ENCODE data around the gene SMLR1.
A peak's percentile ranks its signal among the peaks of the same experiment; 100 is the strongest.

The SMLR1 gene

DNA sequence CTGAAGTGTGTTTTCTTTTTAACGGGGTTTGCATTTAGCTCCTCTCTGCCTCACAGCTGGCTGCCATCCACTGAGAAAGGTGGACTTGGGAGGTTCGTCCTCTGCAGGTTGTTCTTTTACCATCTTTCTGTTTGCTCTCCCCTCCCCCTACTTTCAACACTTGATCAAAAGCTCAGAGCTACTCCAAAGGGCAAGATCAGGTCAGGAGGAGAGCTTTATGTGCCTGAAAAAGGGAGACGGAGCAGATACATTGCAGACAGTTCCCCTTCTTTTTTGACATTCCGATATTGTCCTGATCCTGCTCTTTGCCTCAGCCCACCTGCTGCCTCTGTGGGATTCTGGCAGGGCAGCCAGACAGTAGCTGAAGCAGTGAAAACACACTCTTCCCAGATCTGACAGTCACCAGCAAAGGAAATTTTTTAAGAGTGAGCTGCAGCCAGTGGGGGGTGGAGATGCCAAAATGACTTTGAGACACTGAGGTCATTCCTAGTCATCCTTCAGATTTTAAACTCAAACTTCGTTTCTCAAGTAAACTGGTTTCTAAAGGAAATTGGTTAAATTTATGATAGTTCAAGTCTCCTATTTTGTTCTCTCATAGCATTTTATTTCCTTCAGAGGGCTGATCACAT, 26.5 kb downstream of the SMLR1 start:
- DNase-seq, result no peak

DNA sequence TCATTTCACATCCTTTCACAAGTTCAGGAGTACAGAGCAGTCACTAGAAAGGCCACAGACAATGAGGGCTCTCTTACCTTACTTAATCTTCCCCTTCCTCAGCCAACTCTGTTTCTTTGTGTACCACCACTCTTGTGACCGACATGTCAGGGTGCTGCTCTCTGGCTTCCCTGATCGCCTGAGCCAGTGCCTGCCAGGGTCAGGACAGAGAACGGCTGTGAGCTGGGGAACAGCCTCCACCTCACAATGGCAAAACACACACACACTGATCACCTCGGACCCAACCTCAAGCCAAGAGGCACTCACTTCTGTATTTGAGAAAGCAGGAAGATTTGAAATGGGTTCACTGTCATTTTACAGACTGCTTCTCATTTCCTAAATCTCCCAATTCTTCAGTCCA, 30.8 kb downstream of the SMLR1 start:
- DNase-seq, result no peak

DNA sequence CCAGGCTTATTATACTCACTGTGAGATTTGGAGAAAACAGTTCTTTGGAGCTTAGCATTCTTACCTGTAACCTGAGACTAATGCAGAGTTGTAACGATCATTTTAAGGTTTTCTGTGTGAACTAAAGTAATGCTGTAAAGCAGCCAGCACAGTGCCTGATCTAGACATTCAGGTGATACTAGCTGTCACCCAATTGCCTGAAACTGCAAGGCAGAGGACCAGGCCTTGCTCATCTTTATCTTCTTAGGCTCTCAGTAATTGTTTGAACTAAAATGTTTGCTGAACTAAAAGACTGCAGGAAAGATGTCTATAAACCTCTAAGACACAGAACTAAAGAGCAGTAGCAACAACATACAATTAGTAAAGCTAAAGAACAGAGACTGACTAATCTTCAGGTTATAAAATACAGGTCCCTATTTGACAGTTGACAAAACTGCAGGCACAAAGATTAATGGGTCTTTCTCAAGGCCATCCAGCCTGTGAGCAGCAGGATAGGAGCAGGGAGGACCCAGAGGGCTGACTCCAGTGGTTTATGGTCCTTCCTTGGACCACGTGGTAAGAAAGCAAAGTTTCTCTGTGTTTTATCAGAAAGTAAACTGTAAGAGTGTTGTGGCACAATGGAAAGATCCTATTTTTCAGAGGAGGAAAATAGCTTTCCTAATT, 31.4 kb downstream of the SMLR1 start:
- no peak for DNase-seq

DNA sequence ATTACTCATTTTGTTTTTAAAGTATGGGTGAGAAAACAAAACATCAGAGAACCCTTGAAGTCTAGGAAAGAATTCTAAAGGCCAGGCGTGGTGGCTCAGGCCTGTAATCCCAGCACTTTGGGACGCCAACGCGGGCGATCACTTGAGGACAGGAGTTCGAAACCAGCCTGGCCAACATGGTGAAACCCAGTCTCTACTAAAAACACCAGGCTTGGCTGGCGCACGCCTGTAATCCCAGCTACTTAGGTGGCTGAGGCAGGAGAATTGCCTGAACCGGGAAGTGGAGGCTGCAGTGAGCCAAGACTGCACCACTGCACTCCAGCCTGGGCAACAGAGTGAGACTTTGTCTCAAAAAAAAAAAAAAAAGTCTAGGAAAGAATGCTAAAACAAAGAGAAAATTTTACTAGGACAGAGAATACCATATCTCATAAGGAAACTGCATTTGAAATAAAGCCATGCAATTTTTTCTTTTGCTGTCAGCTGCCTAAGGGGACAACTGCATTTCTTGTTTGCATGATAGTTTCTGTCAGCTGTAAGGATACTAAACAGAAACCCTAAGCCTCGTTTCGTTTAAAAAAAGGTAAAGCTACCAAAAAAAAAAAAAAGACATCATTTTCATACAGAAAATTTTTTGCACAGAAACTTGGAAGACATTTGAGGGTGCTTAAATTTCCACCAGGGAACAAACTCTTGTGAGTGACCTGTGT, 32.1 kb downstream of the SMLR1 start:
- DNase-seq, result no peak

DNA sequence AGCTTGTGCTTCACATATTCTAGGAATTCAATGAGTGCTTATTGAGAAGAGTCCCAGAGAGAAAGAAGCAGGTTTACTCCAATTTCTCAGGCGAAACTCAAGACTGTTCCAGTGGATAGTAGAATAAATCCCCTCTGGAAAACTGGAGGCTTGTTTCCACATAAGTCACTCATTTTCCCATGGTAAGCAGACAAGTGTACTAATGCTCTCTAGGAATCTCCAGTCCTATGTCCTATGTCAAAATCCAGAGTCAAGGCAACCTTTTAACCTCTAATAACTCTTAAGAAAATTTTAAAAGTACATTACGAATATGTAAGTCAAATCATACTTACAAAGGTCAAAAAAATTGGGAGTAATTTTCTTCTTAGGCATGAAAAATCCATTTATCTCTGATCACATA, 35.2 kb downstream of the SMLR1 start:
- no peak for DNase-seq

DNA sequence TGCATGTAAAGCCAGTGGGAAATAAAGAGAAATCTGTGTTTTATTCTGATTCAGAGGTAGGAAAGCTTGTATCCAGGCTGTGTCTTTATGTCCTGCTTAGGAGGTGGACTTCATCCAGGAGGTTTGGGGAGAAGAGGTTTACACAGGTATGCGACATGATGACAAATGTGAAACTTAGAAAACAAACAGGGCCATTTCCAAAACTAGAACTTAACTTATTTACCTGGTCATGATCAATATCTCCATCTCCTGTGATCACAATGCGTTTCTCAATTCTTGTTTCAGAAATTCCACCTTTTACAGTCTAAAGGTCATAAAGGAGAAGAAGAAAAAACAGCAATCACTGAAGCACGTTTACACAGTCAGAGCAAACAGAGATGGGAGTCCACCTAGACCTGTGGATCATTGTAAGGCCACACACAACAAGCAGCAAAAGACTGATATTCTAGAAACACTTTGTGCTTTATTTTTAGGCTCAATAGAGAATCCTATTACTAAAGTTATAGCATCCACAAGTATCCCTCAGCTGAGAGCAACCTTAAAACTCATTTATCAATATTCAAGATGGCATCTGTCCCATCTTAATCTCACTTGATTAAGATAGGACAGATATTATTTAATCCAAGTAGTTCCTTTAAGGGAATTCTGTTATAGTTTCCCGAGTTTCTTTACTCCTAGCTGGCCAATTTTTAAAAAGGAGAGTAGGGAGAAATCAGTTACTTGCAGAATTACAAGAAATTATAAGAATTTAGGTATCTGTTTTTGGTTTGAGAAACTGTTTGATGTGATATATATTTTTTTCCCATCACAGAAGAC, 36.4 kb downstream of the SMLR1 start:
- DNase-seq, result no peak

DNA sequence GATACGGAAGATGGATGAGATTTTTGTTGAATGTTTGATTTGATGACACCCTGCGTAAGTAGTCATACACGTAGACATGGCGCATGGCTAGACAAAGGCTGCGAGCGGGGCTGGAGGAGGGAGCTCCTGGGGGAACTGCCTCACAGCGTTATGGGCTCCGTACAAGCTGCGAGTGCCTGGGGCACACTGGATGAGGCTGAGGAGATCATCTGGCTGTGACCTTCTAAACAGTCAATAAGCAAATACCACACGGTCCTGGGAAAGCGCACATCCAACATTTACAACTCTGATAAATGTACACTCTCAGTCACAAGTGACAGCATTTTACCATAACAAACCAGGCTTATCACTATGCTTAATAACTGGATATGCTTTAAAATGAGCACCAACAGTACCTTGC, 37.1 kb downstream of the SMLR1 start:
- no peak for DNase-seq

DNA sequence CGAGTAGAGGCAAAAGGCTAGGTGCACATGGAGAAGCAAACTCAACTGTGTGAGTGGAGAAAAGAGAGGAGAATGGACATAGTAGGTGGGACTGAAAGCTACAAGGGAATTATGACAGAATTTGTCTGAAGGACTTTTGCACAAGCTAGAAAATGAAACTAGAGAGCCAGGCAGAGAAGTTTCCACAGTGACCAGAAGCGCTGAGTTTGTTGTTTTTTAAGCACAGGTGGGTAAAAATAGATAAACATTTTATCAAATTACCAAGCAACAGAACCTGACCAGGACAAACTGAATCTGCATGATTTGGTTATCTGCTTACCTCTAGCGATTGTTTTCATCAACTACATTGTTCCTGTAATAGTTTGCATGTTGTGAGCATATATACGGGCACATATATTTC, 38.6 kb downstream of the SMLR1 start:
- no peak for DNase-seq

DNA sequence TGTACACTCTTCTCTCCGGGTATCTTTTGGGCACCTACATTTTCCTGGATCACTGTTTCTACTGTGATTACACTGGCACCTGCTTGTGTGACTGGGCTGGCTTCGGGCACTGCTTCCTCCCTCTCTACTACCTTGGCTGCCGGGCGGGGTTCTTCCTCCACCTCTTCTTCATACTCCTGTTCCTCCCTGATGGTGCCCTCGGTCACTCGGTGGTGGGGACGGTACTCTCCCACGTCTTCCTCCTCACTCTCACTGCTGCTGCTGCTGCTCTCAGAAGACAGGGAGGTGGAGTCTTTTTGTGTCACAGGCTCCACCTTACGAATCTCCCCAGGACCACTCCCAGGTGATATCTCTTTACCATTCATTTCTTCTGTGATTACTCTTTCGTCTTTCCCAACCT, 42.5 kb downstream of the SMLR1 start:
- no peak for DNase-seq

DNA sequence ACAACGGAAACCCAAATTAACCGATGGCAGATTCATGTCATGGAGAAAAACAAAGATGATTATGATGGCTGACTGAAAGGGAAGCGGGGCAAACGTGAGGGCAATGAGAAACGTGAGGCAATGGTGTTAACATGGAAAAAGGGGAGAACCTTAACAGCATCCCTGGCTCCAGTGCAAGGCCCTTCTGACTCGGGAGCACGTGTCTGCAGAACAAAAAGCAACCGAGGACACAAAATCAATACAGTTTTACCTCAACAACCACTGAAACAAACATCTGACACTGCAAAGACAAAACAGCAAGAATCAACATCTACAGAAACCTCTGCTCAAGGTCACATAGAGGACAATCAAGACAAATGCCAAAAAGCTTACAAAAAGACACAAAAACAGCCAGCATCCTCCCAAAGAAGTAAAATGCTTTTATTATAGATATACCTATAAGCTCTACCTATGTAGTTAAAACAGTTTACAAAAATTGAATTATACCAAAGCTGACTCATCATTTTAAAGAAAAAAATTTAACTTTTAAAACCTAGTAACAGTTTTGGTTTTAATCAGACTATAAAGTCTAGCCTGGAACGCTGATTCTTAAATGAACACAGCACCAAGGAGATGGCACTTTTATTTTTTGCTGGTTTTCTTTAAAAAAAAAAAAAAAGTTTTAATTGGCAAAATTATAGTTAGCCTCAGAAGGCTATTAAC, 43.1 kb downstream of the SMLR1 start:
- DNase-seq, result no peak

DNA sequence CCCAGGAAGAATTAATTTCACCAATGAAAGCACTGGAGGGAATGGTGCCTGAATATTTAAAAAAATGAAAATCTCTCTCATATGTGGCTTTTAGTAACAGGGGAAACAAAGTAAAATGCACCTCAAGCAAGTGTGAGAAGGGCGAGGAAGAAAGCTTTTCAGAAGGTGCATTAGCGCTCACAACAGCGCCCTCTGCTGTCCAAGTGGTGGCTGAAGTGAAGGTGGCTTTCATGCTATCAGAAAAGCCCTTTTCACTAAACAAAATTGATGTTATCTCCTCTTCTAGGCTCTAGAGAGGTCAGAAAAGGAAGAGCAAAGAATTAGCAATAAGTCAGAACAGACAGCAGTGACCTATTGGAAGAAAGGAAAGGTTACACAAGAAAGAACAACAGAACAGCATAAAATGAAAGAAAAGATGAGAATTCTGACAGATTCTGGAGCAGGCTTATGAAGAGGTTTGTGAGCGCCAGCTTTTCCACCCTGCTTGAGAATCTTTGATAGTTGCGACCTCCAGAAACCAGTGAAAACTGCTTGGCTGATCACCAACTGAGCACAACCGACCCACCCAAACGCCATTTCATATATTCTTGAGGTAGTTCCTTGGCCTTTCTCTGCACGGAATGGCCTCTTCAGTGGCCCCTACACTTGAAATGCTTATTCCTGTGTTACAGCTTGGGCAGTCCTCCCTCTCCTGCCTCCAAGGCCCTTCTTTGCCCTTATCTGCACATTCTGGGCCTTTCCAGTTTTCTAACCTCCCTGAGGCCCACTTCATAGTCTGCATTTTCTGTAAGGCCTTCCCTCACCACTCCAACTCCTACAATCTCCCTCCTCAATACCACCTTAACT, 45.3 kb downstream of the SMLR1 start:
- peak; percentile 58 for DNase-seq

DNA sequence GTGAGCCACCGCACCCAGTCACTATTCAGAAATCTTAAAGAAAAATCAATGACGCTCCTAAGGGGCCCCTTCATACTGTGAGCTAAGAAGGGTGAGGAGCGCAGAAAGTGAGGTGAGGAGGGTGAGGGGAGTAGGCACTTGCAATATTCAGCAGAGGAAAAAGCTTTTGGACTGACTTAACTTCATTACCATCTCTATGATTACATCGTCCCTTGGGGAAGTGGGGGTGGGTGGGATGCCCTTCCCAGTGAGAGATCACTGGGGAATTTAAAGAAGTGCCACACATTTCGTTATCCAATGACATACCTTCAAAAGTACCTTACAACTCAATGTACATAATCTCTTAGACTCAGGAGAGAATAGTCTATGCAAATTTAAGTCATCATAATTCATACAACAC, 46.5 kb downstream of the SMLR1 start:
- no peak for DNase-seq

DNA sequence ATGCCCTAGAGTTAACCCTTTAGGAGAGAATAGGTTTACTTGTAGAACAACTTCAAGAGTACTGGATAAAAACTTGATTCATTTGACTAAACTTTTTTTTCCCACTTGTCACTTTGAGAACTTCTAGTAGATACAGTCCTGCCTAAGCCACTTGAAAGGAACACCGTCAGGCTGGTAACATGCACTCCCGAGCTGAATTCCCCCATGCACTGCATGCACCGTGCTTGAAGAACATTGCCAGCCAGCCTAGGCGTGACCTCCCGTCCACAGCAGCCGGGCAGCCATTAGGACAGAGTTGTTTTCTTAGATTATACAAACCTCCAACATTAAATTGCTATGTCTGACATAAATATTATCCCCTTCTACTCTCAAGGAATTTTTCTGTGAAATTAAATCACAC, 52.6 kb downstream of the SMLR1 start:
- DNase-seq, result no peak

DNA sequence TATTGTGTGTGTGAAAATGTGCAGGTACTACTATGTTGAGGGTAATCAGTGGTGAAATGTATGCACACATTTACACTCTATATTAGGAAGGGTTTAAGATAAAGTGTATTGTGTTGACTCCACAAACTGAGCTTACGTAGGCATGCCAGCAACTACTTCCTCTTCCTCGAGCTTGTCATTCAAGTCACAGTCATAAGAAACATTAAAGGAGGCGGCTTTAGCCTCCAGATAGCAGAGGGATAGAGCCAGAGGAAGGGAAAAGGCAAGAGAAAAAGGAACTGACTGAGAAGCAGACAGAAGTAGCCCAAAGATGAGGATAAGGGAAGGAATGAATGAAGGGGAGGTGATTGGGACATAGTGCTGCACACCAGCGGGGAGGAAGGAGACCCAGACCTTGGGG, 55.2 kb downstream of the SMLR1 start:
- DNase-seq, result no peak

DNA sequence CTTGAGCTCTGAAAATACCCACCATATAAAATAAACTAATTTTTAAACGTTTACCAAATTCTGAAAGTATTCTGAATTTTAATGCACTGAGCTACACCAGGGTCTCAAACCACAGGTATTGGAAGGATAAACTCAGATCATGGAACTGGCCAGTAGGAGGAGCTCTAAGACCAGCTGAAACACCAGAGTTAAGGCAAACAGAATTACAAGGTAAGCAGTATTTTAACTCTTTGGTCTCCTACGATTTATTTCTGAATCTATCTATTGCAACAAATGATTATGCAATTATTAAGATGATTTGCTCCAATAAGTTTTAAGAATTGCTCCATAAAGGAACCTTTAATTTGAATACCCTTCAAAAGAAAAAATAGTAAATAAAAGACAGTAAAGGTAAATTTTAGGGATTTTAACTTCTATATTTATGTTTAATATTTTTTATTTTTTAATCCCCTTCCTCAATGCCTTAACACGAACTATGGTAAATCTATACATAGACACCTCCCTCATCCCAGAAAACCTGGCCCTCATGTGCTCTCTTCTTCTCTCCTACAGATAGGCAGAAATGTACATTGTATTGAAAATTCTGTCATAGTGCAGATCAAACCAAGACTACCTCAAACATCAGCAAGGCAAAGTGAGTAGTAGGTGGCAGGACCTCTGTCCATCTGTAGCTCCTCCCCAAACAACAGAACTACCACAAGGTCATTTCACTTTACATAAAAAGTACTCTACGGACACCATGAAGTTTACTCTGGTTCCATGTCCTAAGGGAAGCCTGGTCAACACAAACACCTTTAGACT, 58.4 kb downstream of the SMLR1 start:
- peak; percentile 84 for DNase-seq
